ENCODE results near the gene SPAG6.

SPAG6 gene

DNA sequence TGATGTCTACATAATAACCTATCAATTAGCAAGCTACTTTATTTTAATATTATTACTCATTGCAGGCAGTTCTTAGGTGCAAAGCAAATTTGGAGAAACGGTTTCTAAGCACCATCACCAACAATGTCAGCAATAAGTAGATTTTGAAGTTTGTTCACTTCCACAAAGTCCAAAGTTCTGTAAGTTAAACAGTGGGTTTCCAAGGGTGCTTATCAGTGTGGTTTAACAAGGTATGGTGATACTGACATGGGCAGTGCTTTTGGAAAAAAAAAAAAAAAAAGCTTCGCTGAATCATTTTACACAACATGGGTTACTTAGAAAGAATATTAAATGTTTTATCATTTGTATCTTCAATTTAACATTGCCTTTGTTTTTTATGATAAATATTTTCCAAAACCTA lies 101.8 kb downstream of the SPAG6 start:
- no peak for DNase-seq (ENCODE audit: extremely low read depth, insufficient read length)
- no peaks in the 10 kb centered on the region for H3K36me3 ChIP-seq (ENCODE audit: control insufficient read depth, insufficient read depth, low read length)
- TF ChIP-seq, protein P1, sequence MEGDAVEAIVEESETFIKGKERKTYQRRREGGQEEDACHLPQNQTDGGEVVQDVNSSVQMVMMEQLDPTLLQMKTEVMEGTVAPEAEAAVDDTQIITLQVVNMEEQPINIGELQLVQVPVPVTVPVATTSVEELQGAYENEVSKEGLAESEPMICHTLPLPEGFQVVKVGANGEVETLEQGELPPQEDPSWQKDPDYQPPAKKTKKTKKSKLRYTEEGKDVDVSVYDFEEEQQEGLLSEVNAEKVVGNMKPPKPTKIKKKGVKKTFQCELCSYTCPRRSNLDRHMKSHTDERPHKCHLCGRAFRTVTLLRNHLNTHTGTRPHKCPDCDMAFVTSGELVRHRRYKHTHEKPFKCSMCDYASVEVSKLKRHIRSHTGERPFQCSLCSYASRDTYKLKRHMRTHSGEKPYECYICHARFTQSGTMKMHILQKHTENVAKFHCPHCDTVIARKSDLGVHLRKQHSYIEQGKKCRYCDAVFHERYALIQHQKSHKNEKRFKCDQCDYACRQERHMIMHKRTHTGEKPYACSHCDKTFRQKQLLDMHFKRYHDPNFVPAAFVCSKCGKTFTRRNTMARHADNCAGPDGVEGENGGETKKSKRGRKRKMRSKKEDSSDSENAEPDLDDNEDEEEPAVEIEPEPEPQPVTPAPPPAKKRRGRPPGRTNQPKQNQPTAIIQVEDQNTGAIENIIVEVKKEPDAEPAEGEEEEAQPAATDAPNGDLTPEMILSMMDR (IDR thresholded peaks at IDR 0.05; ENCODE audit: insufficient read depth, low read length, poor library complexity, severe bottlenecking): no peak
- no peaks in the 10 kb centered on the region for H3K27me3 ChIP-seq (replicated peaks; ENCODE audit: control insufficient read depth, insufficient read depth, low read length)
- no peak overlapping the region for H3K4me3 ChIP-seq (replicated peaks; ENCODE audit: low read depth, low read length)

- no peak for DNase-seq (ENCODE audit: extremely low read depth, insufficient read length)
- TF ChIP-seq, protein P1 (IDR thresholded peaks at IDR 0.05; ENCODE audit: insufficient read depth, low read length, poor library complexity, severe bottlenecking): no peak
- Histone ChIP-seq H3K4me3 (replicated peaks; ENCODE audit: low read depth, low read length) (no peak overlapping the region), H3K36me3 (ENCODE audit: control insufficient read depth, insufficient read depth, low read length) (no peaks in the 10 kb centered on the region), H3K27me3 (replicated peaks; ENCODE audit: control insufficient read depth, insufficient read depth, low read length) (no peaks in the 10 kb centered on the region)
These were observed 106.0 kb downstream of the SPAG6 start for GRCh38 chr10:22451346-22451745.

DNA sequence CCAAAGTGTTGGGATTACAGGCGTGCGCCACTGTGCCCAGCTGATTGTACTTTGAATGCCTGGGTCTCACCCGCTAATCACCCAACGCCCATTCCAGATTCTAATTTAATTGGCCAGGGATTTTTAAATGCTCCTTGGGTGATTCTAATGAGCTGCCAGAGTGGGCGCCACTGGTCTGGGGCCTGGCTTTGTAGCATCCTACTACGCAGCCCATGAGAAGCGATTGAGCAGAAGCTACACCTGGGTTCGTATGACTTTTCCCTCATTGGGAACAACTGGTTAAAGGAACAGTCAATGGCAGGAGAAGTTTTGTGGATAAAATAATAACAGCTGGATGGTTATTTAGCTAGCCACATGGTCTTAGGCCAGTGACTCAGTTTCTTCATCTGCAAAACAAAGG lies 108.0 kb downstream of the SPAG6 start:
- H3K36me3 ChIP-seq (ENCODE audit: control insufficient read depth, insufficient read depth, low read length): no peaks in the 10 kb centered on the region
- TF ChIP-seq, protein P1 (IDR thresholded peaks at IDR 0.05; ENCODE audit: insufficient read depth, low read length, poor library complexity, severe bottlenecking): no peak
- no peaks in the 10 kb centered on the region for H3K27me3 ChIP-seq (replicated peaks; ENCODE audit: control insufficient read depth, insufficient read depth, low read length)
- DNase-seq (ENCODE audit: extremely low read depth, insufficient read length): no peak
- H3K4me3 ChIP-seq (replicated peaks; ENCODE audit: low read depth, low read length): no peak overlapping the region

- Histone ChIP-seq H3K36me3 (ENCODE audit: control insufficient read depth, insufficient read depth, low read length) (no peaks in the 10 kb centered on the region), H3K4me3 (replicated peaks; ENCODE audit: low read depth, low read length) (no peak overlapping the region), H3K27me3 (replicated peaks; ENCODE audit: control insufficient read depth, insufficient read depth, low read length) (no peaks in the 10 kb centered on the region)
- DNase-seq (ENCODE audit: extremely low read depth, insufficient read length): no peak
- TF ChIP-seq, protein P1 (IDR thresholded peaks at IDR 0.05; ENCODE audit: insufficient read depth, low read length, poor library complexity, severe bottlenecking): no peak
These were observed 108.8 kb downstream of the SPAG6 start for GRCh38 chr10:22453948-22454591.

- Histone ChIP-seq H3K27me3 (replicated peaks; ENCODE audit: control insufficient read depth, insufficient read depth, low read length) (no peaks in the 10 kb centered on the region), H3K4me3 (replicated peaks; ENCODE audit: low read depth, low read length) (no peak overlapping the region), H3K36me3 (ENCODE audit: control insufficient read depth, insufficient read depth, low read length) (no peaks in the 10 kb centered on the region)
- TF ChIP-seq, protein P1 (IDR thresholded peaks at IDR 0.05; ENCODE audit: insufficient read depth, low read length, poor library complexity, severe bottlenecking): no peak
- no peak for DNase-seq (ENCODE audit: extremely low read depth, insufficient read length)
These were observed 109.3 kb downstream of the SPAG6 start for GRCh38 chr10:22454634-22455033.

Measured in GM06990 (cell line).